GM18858 (cell line): ENCODE results near the gene OTOS.

ENCODE experiments used
- ATAC-seq: cut with Tn5 transposase; IDR thresholded peaks from one replicate; pipeline ENCODE4 v1.9.1; 2021; ENCODE audit not compliant: unreplicated experiment

Gene OTOS

GRCh38 chr2:240140511-240140910 lies at the start of gene OTOS:
TSS of gene OTOS (minus strand) at chr2:240140658. CDS start at chr2:240140326, 332 bp downstream.
- ATAC-seq, result no peak

GRCh38 chr2:240189686-240190085 lies 49.2 kb upstream of the OTOS start:
- ATAC-seq, result no peak

- no peak for ATAC-seq
Observed at GRCh38 chr2:240187989-240188590, 47.6 kb upstream of the OTOS start.

- no peak for ATAC-seq
Observed at GRCh38 chr2:240186191-240186725, 45.8 kb upstream of the OTOS start.

- no peak for ATAC-seq
Observed at GRCh38 chr2:240184656-240185055, 44.2 kb upstream of the OTOS start.

GRCh38 chr2:240183875-240184590 lies 43.6 kb upstream of the OTOS start:
- no peak for ATAC-seq

GRCh38 chr2:240183006-240183874 lies 42.8 kb upstream of the OTOS start:
- no peak for ATAC-seq

- ATAC-seq, result no peak
Observed at GRCh38 chr2:240182476-240182875, 42.0 kb upstream of the OTOS start.

GRCh38 chr2:240182001-240182400 lies 41.5 kb upstream of the OTOS start:
- ATAC-seq, result no peak

- no peak for ATAC-seq
Observed at GRCh38 chr2:240179941-240180666, 39.6 kb upstream of the OTOS start.

GRCh38 chr2:240179186-240179815 lies 38.8 kb upstream of the OTOS start:
- ATAC-seq, result no peak

- ATAC-seq, result no peak
Observed at GRCh38 chr2:240178564-240178963, 38.1 kb upstream of the OTOS start.

- no peak for ATAC-seq
Observed at GRCh38 chr2:240174496-240174895, 34.0 kb upstream of the OTOS start.

- no peak for ATAC-seq
Observed at GRCh38 chr2:240172071-240172895, 31.8 kb upstream of the OTOS start.

GRCh38 chr2:240170883-240171282 lies 30.4 kb upstream of the OTOS start:
- ATAC-seq, result no peak

GRCh38 chr2:240170354-240170735 lies 29.9 kb upstream of the OTOS start:
- no peak for ATAC-seq

- ATAC-seq, result no peak
Observed at GRCh38 chr2:240169486-240170353, 29.3 kb upstream of the OTOS start.

GRCh38 chr2:240168546-240169361 lies 28.3 kb upstream of the OTOS start:
- no peak for ATAC-seq
